Upper lobe of right lung (tissue), 1 donor: ENCODE measurements around the gene ABCC2. TPM values are rescaled to one million over a fixed set of nuclear protein-coding genes. Genes with fewer than 3 reads are reported as not detected.

Experiments used
- ATAC-seq: fragments of 200-7000 bp; cut with Tn5 transposase; one replicate; pipeline ENCODE4 v1.9.1; 2020; ENCODE audit warnings: mild to moderate bottlenecking, moderate library complexity
- DNase-seq: peaks from one replicate; pipeline ENCODE4 v3.0.0-alpha.2; 2020
- H3K27ac ChIP-seq: fragments of 200-600 bp; one replicate; pipeline ENCODE4 v1.8.0; 2022
- H3K27me3 ChIP-seq: fragments of 200-600 bp; one replicate; pipeline ENCODE4 v1.8.0; 2022; ENCODE audit warnings: mild to moderate bottlenecking
- H3K36me3 ChIP-seq: fragments of 200-600 bp; one replicate; pipeline ENCODE4 v1.8.0; 2022
- H3K4me1 ChIP-seq: fragments of 200-600 bp; one replicate; pipeline ENCODE4 v1.8.0; 2022
- H3K4me3 ChIP-seq: fragments of 200-600 bp; one replicate; pipeline ENCODE4 v1.8.0; 2022; ENCODE audit warnings: mild to moderate bottlenecking
- H3K9me3 ChIP-seq: fragments of 200-600 bp; one replicate; pipeline ENCODE4 v1.8.0; 2022
- CTCF ChIP-seq: fragments of 200-600 bp; IDR thresholded peaks from one replicate; pipeline ENCODE4 v1.8.0; 2022; ENCODE audit warnings: antibody characterized with exemption
- intact Hi-C: fragments of 100-400 bp; cut with DNase I; formaldehyde crosslinking; loops from one replicate; pipeline ENCODE4 v1.11.0; 2022
- total RNA-seq: library from RNA; stranded (reverse); fragmentation: NEBNext Ultra II Directional; extraction: Animal tissue kit (Norgen Biotek cat#: 25700); gene quantifications from one replicate; pipeline ENCODE4 v1.2.1, GENCODE V29; 2021
- donor health status: DM: no; HTN: yes; CAD: no; lungs with severe emphysema.

ABCC2 gene
- total RNA-seq, 1 donor from 2014 or later = 1.1 TPM

- Histone ChIP-seq H3K27ac (no peak overlapping the region), H3K36me3 (no peaks in the 10 kb centered on the region), H3K27me3 (no peaks in the 10 kb centered on the region), H3K9me3 (no peaks in the 10 kb centered on the region), H3K4me1 (no peaks in the 10 kb centered on the region), H3K4me3 (no peak overlapping the region)
- no peak for DNase-seq
- ATAC-seq = no peak
- TF ChIP-seq CTCF = no peak
- intact Hi-C loops = no loop called here
These were observed 22.8 kb downstream of the ABCC2 start for GRCh38 chr10:99805190-99805589.

DNA sequence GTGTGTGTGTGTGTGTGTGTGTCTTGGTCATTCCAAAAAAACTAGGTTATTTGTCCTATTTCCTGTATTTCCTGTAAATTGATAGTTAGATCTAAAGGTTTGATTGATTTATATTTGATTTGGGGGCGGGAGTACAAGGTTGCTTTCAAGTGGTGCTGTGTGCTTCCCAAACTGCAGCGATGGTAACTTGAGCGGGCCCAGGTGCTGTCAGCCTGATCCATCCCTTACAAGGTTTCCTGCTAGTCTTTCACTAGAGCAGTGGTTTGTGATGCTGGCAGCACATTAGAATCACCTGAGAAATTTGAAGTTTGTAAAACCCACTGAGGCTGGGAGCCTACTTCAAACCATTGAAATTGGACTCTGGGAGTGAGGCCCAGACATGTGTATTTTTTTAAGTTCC is 23.7 kb downstream of the ABCC2 start:
- intact Hi-C loops = no loop called here
- H3K27me3 ChIP-seq = no peaks in the 10 kb centered on the region
- no peaks in the 10 kb centered on the region for H3K4me1 ChIP-seq
- no peak for DNase-seq
- H3K36me3 ChIP-seq = no peaks in the 10 kb centered on the region
- no peak for ATAC-seq
- no peak overlapping the region for H3K27ac ChIP-seq
- no peaks in the 10 kb centered on the region for H3K9me3 ChIP-seq
- H3K4me3 ChIP-seq = no peak overlapping the region
- no peak for TF ChIP-seq CTCF

DNA sequence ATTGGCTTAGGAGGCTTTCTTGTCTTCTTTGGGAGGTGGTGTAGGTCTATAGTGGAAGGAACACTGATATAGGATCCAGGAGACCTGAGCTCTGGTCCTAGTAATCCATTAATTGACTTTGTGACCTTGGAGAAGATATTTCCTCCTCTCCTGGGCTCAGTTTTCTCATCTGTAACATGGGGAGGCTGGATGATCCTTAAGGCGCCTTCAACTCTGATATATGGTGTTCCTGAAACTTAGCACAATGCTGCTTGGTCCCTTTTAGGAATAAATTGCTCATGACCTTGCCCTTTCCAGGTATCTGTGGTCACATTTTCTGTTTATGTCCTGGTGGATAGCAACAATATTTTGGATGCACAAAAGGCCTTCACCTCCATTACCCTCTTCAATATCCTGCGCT is 25.3 kb downstream of the ABCC2 start:
- Histone ChIP-seq H3K9me3 (no peaks in the 10 kb centered on the region), H3K4me1 (no peaks in the 10 kb centered on the region), H3K27me3 (no peaks in the 10 kb centered on the region), H3K4me3 (no peak overlapping the region), H3K36me3 (no peaks in the 10 kb centered on the region), H3K27ac (no peak overlapping the region)
- intact Hi-C loops = no loop called here
- ATAC-seq (no peak), DNase-seq (no peak)
- TF ChIP-seq CTCF = no peak

GRCh38 chr10:99808270-99808669 is 25.8 kb downstream of the ABCC2 start:
- ATAC-seq = no peak
- no peaks in the 10 kb centered on the region for H3K27me3 ChIP-seq
- DNase-seq = no peak
- TF ChIP-seq CTCF = no peak
- H3K9me3 ChIP-seq = no peaks in the 10 kb centered on the region
- no peak overlapping the region for H3K27ac ChIP-seq
- no peaks in the 10 kb centered on the region for H3K4me1 ChIP-seq
- H3K4me3 ChIP-seq = no peak overlapping the region
- intact Hi-C loops = no loop called here
- H3K36me3 ChIP-seq = no peaks in the 10 kb centered on the region

DNA sequence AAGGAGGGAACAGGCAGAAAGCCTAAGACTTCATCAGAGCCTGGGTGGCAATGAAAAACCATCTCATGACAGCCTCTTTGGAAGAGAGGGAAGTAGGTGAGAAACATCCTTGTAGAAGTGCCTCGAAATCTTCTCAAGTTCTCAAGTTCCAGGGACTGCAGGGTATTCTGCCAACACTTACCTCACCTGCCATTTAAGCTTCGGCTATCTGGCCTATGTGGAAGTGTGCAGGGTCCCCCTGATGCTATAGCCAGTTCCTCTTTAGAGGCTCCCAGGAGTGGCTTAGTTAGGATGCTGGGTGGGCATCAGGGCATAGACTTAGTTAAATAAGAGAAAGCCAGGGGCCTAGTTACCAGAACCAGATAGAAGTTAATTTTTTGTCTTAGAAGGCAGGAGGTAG is 27.0 kb downstream of the ABCC2 start:
- no peak for ATAC-seq
- Histone ChIP-seq H3K36me3 (no peaks in the 10 kb centered on the region), H3K27me3 (no peaks in the 10 kb centered on the region), H3K27ac (peak overlapping the region; percentile 61), H3K4me3 (no peak overlapping the region), H3K4me1 (no peaks in the 10 kb centered on the region), H3K9me3 (no peaks in the 10 kb centered on the region)
- intact Hi-C loops = no loop called here
- TF ChIP-seq CTCF = no peak
- DNase-seq = no peak

GRCh38 chr10:99809931-99810615 is 27.6 kb downstream of the ABCC2 start:
- Histone ChIP-seq H3K27me3 (no peaks in the 10 kb centered on the region), H3K36me3 (no peaks in the 10 kb centered on the region), H3K27ac (peak overlapping the region; percentile 61), H3K4me3 (no peak overlapping the region), H3K9me3 (no peaks in the 10 kb centered on the region), H3K4me1 (no peaks in the 10 kb centered on the region)
- TF ChIP-seq CTCF = no peak
- DNase-seq (no peak), ATAC-seq (peak; percentile 79)
- intact Hi-C loops = no loop called here
